Activated CD4-positive, alpha-beta T cell treated with anti-CD3 and anti-CD28 coated beads, Interleukin-2, amount 50 U/mL, for 24 hours (primary cell): ENCODE measurements around the gene JAM3.
"Not testable (repeated sequence)": the region's sequence is repeated elsewhere in the genome, so short reads cannot be mapped to it uniquely, and the experiment has no call there.

Source experiments
- DNase-seq, 2 donors: peaks; one replicate each; pipeline ENCODE4 v3.0.0-alpha.2; 2020; ENCODE audit warnings: low read depth in 1 of 2, low spot score in 1 of 2

Gene JAM3

GRCh38 chr11:134173296-134173695 lies 104.4 kb downstream of the JAM3 start:
- no peak for DNase-seq

DNA sequence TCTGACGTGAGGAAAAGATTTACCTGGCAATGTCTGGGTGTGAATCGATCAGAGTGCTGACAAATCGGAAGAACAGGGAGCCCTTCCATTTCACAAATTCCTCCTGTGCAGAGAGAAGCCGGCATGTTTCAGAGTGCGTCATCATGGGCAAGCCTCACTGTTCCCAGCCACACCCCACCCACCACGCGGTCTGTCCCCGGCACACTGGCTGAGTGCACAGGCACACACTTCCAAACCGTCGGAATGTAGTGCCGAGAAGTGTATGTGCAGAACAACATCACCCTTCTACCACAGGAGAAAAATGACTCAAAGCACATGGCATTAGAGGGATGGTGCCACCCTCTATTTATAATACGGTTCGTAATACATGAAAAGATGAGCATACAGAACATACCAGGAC lies 107.4 kb downstream of the JAM3 start:
- no peak for DNase-seq

- no peak for DNase-seq
Measured at GRCh38 chr11:134178032-134178674, 109.3 kb downstream of the JAM3 start.

- DNase-seq: no peak
Measured at GRCh38 chr11:134181707-134182106, 112.8 kb downstream of the JAM3 start.

DNA sequence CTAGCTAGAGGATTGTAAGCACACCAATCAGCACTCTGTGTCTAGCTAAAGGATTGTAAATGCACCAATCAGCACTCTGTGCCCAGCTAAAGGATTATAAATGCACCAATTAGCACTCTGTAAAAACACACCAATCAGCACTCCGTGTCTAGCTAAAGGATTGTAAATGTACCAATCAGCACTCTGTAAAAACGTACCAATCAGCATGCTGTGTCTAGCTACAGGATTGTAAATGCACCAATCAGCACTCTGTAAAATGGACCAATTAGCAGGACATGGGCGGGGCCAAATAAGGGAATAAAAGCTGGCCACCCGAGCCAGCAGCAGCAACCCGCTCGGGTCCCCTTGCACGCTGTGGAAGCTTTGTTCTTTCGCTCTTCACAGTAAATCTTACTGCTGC lies 119.2 kb downstream of the JAM3 start:
- DNase-seq: not testable (repeated sequence)

DNA sequence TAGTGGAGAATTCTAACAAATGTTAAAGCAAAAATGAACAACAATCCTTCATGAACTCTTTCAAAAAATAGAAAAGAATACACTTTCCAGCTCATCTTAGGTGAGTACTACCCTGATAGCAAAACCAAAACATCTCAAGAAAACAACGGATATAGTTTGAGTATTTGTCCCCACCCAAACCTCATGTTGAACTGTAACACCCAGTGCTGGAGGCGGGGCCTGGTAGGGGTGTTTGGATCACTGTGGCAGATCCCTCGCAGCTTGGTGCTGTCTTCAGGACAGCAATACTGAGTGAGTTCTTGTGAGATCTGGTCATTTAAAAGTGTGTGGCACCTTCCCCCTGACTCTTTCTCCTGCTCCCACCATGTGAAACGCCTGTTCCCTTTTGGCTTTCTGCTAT lies 127.9 kb downstream of the JAM3 start:
- no peak for DNase-seq

DNA sequence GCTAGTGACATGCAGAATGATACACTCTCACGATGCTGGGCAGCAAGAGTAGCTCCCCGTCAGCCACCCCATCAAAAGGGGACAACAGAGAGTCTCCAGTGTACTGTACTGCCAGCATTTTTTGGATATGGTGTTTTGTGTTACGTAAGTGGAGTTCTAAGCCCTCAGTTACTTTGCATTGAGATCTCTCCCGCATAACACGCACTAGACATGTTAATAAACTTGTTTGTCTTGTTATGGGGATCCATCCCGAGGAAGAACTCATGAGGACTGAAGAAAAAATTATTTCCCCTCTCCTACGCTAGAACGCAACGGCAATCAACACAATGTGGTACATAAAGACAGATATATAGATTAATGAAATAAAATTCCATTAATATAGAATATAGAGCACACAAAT lies 130.7 kb downstream of the JAM3 start:
- no peak for DNase-seq

DNA sequence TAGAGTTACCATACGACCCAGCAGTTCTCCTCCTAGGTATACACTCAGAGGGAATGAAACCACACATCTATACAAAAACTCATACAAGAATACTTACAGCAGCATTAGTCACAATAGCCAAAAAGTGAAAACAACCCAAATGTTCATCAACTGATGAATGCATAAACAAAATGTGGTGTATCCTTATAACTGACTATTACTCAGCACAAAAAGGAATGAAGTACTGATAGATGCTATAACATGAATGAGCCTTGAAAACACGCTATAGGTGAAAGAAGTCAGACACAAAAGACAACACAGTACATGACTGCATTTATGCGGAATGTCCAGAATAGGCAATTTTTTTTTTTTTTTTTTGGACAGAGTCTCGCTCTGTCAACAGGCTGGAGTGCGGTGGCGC lies 131.8 kb downstream of the JAM3 start:
- no peak for DNase-seq
